ENCODE measurements around the gene MBOAT2. TPM values are rescaled to one million over a fixed set of nuclear protein-coding genes. Genes with fewer than 3 reads are reported as not detected.

The MBOAT2 gene
- total and polyA plus RNA-seq, 5 experiments from 2014 or later = 0.82 to 1.8 (median 1.1) TPM; not detected in 1

- POLR2A ChIA-PET = no interaction called here
- ATAC-seq (no peak), DNase-seq (no peak)
- H3K36me3 Mint-ChIP-seq = no peaks in the 10 kb centered on the region
- H3K4me3 Mint-ChIP-seq = no peak overlapping the region
- H3K27me3 Mint-ChIP-seq = peaks cover 0 to 7% (median 3%) of the 10 kb centered on the region in 5 donors
- H3K4me1 Mint-ChIP-seq = no peaks in the 10 kb centered on the region
- no peaks in the 10 kb centered on the region for H3K9me3 Mint-ChIP-seq
- H3K27ac Mint-ChIP-seq = no peak overlapping the region
Measured at GRCh38 chr2:9010866-9011265, 7.4 kb upstream of the MBOAT2 start.

GRCh38 chr2:9008951-9009664, 5.6 kb upstream of the MBOAT2 start:
- Mint-ChIP-seq H3K9me3 (no peaks in the 10 kb centered on the region), H3K4me3 (no peak overlapping the region), H3K36me3 (no peaks in the 10 kb centered on the region), H3K27ac (peak overlapping the region in 1 of 10 donors; percentile 7), H3K27me3 (peaks cover 0 to 4% (median under 1%) of the 10 kb centered on the region in 5 donors), H3K4me1 (peaks cover 0 to 7% (median 4%) of the 10 kb centered on the region in 4 donors)
- ATAC-seq (no peak), DNase-seq (no peak)
- POLR2A ChIA-PET = interaction anchor here (0.5 kb wide), 1 partner anchor 150 kb away, joined by 3 read pairs; no protein-coding TSS in a partner anchor

GRCh38 chr2:9006368-9006767, 2.9 kb upstream of the MBOAT2 start:
- Mint-ChIP-seq H3K9me3 (no peaks in the 10 kb centered on the region), H3K36me3 (no peaks in the 10 kb centered on the region), H3K27me3 (peaks cover 0 to 9% (median 0%) of the 10 kb centered on the region in 5 donors), H3K27ac (peak overlapping the region in 2 of 10 donors; percentile 48 to 52), H3K4me1 (peaks cover 5 to 16% (median 12%) of the 10 kb centered on the region in 4 donors), H3K4me3 (no peak overlapping the region)
- POLR2A ChIA-PET = no interaction called here
- ATAC-seq (no peak), DNase-seq (no peak)

- ATAC-seq (peak in 1 of 2 donors; percentile 24), DNase-seq (peak in 3 of 10 donors; percentile 1 to 20 (median 6))
- H3K27ac Mint-ChIP-seq = peak overlapping the region in 8 of 10 donors; percentile 16 to 81 (median 66)
- POLR2A ChIA-PET = interaction anchor here (0.5 to 0.6 kb wide), 3 partner anchors 9 to 686 kb away, joined by 3 to 4 read pairs (median 4); no protein-coding TSS in a partner anchor
- peaks cover 0 to 9% (median 0%) of the 10 kb centered on the region in 5 donors for H3K27me3 Mint-ChIP-seq
- no peaks in the 10 kb centered on the region for H3K36me3 Mint-ChIP-seq
- peaks cover 5 to 22% (median 16%) of the 10 kb centered on the region in 4 donors for H3K4me1 Mint-ChIP-seq
- H3K9me3 Mint-ChIP-seq = no peaks in the 10 kb centered on the region
- peak overlapping the region; percentile 77 to 90 (median 82) for H3K4me3 Mint-ChIP-seq
Measured at GRCh38 chr2:9004338-9005204, 1.1 kb upstream of the MBOAT2 start.

GRCh38 chr2:9003366-9003615, 193 bp downstream of the MBOAT2 start:
- H3K36me3 Mint-ChIP-seq = no peaks in the 10 kb centered on the region
- no peak overlapping the region for H3K27ac Mint-ChIP-seq
- peak in 1 of 10 donors; percentile 18 for DNase-seq
- H3K4me1 Mint-ChIP-seq = peaks cover 5 to 22% (median 17%) of the 10 kb centered on the region in 4 donors
- POLR2A ChIA-PET = interaction anchor here (0.6 kb wide), 1 partner anchor 11 kb away, joined by 4 read pairs; no protein-coding TSS in a partner anchor
- no peak for ATAC-seq
- H3K27me3 Mint-ChIP-seq = peaks cover 0 to 9% (median 0%) of the 10 kb centered on the region in 5 donors
- no peaks in the 10 kb centered on the region for H3K9me3 Mint-ChIP-seq
- peak overlapping the region in 1 of 10 donors; percentile 61 for H3K4me3 Mint-ChIP-seq

GRCh38 chr2:9002637-9003365, 683 bp downstream of the MBOAT2 start:
- Mint-ChIP-seq H3K4me3 (peak overlapping the region; percentile 61 to 90 (median 86)), H3K27me3 (peaks cover 0 to 9% (median 0%) of the 10 kb centered on the region in 5 donors), H3K36me3 (no peaks in the 10 kb centered on the region), H3K4me1 (peaks cover 5 to 22% (median 17%) of the 10 kb centered on the region in 4 donors), H3K27ac (peak overlapping the region in 4 of 10 donors; percentile 50 to 70 (median 64)), H3K9me3 (no peaks in the 10 kb centered on the region)
- ATAC-seq = peak; percentile 17 to 25
- POLR2A ChIA-PET = interaction anchor here (0.6 kb wide), 1 partner anchor 12 kb away, joined by 4 read pairs; no protein-coding TSS in a partner anchor
- DNase-seq = peak in 8 of 10 donors; percentile 4 to 23 (median 16)

GRCh38 chr2:9002313-9002636, 1.2 kb downstream of the MBOAT2 start:
- peaks cover 0 to 9% (median 0%) of the 10 kb centered on the region in 5 donors for H3K27me3 Mint-ChIP-seq
- peak overlapping the region; percentile 61 to 90 (median 86) for H3K4me3 Mint-ChIP-seq
- ATAC-seq = no peak
- no peak for DNase-seq
- H3K4me1 Mint-ChIP-seq = peaks cover 5 to 22% (median 17%) of the 10 kb centered on the region in 4 donors
- H3K9me3 Mint-ChIP-seq = no peaks in the 10 kb centered on the region
- H3K36me3 Mint-ChIP-seq = no peaks in the 10 kb centered on the region
- peak overlapping the region in 2 of 10 donors; percentile 24 to 70 for H3K27ac Mint-ChIP-seq
- POLR2A ChIA-PET = no interaction called here

- no peaks in the 10 kb centered on the region for H3K9me3 Mint-ChIP-seq
- H3K36me3 Mint-ChIP-seq = no peaks in the 10 kb centered on the region
- H3K4me1 Mint-ChIP-seq = peaks cover 5 to 22% (median 17%) of the 10 kb centered on the region in 4 donors
- peaks cover 0 to 9% (median under 1%) of the 10 kb centered on the region in 5 donors for H3K27me3 Mint-ChIP-seq
- no peak for ATAC-seq
- no peak overlapping the region for H3K27ac Mint-ChIP-seq
- POLR2A ChIA-PET = no interaction called here
- H3K4me3 Mint-ChIP-seq = peak overlapping the region in 5 of 10 donors; percentile 18 to 90 (median 81)
- DNase-seq = no peak
Measured at GRCh38 chr2:9001778-9002177, 1.7 kb downstream of the MBOAT2 start.

- Mint-ChIP-seq H3K4me1 (peaks cover 5 to 22% (median 17%) of the 10 kb centered on the region in 4 donors), H3K27me3 (peaks cover 0 to 9% (median 4%) of the 10 kb centered on the region in 5 donors), H3K9me3 (no peaks in the 10 kb centered on the region), H3K4me3 (no peak overlapping the region), H3K27ac (no peak overlapping the region), H3K36me3 (no peaks in the 10 kb centered on the region)
- POLR2A ChIA-PET = no interaction called here
- DNase-seq (no peak), ATAC-seq (no peak)
Measured at GRCh38 chr2:9001229-9001628, 2.3 kb downstream of the MBOAT2 start.

GRCh38 chr2:9000442-9000841, 3.0 kb downstream of the MBOAT2 start:
- ATAC-seq (no peak), DNase-seq (no peak)
- H3K27me3 Mint-ChIP-seq = peaks cover 0 to 9% (median 4%) of the 10 kb centered on the region in 5 donors
- no peak overlapping the region for H3K27ac Mint-ChIP-seq
- H3K4me1 Mint-ChIP-seq = peaks cover 5 to 22% (median 17%) of the 10 kb centered on the region in 4 donors
- POLR2A ChIA-PET = no interaction called here
- H3K4me3 Mint-ChIP-seq = no peak overlapping the region
- no peaks in the 10 kb centered on the region for H3K36me3 Mint-ChIP-seq
- no peaks in the 10 kb centered on the region for H3K9me3 Mint-ChIP-seq

- Mint-ChIP-seq H3K4me3 (no peak overlapping the region), H3K27ac (no peak overlapping the region), H3K4me1 (peaks cover 5 to 20% (median 15%) of the 10 kb centered on the region in 4 donors), H3K27me3 (peaks cover 0 to 9% (median 4%) of the 10 kb centered on the region in 5 donors), H3K36me3 (no peaks in the 10 kb centered on the region), H3K9me3 (no peaks in the 10 kb centered on the region)
- ATAC-seq = no peak
- DNase-seq = no peak
- POLR2A ChIA-PET = no interaction called here
Measured at GRCh38 chr2:8999797-9000196, 3.7 kb downstream of the MBOAT2 start.

GRCh38 chr2:8999102-8999446, 4.4 kb downstream of the MBOAT2 start:
- Mint-ChIP-seq H3K36me3 (no peaks in the 10 kb centered on the region), H3K4me1 (peaks cover 5 to 14% (median 12%) of the 10 kb centered on the region in 4 donors), H3K27me3 (peaks cover 0 to 10% (median 5%) of the 10 kb centered on the region in 5 donors), H3K27ac (no peak overlapping the region), H3K4me3 (no peak overlapping the region), H3K9me3 (no peaks in the 10 kb centered on the region)
- POLR2A ChIA-PET = no interaction called here
- no peak for ATAC-seq
- DNase-seq = no peak

All from naive thymus-derived CD8-positive, alpha-beta T cell (primary cell).